Epithelial cell of esophagus (primary cell): ENCODE measurements around the gene FTHL17.

Experiments used
- DNase-seq: peaks from one replicate; pipeline ENCODE4 v3.0.0; 2010; ENCODE audit warnings: low read depth
- H3K4me3 ChIP-seq: 2 replicates; pipeline ENCODE4 v1.5.1; 2011; ENCODE audit warnings: mild to moderate bottlenecking, low read length, control low read depth
- CTCF ChIP-seq: IDR thresholded peaks from 2 replicates; pipeline ENCODE4 v1.5.1; 2011; ENCODE audit warnings: low read depth, mild to moderate bottlenecking, low read length, control low read depth, inconsistent platforms; ENCODE audit not compliant: insufficient read depth; ENCODE audit errors: missing control alignments

FTHL17 gene

GRCh38 chrX:31021537-31021936, 50.3 kb downstream of the FTHL17 start:
- no peak for DNase-seq
- no peak for TF ChIP-seq CTCF
- no peak overlapping the region for H3K4me3 ChIP-seq
